Osteocyte (in vitro differentiated cells): ENCODE measurements around the gene SERP2. TPM values are rescaled to one million over a fixed set of nuclear protein-coding genes. Genes with fewer than 3 reads are reported as not detected.

ENCODE experiments used
- DNase-seq: peaks from one replicate; pipeline ENCODE4 v3.0.0; 2021; ENCODE audit warnings: mixed read lengths; ENCODE audit not compliant: unreplicated experiment; ENCODE audit errors: extremely low spot score
- H3K27ac Mint-ChIP-seq: one replicate; pipeline ENCODE4 v1.8.0; 2021; ENCODE audit warnings: mild to moderate bottlenecking, mixed read lengths; ENCODE audit not compliant: unreplicated experiment
- H3K27me3 Mint-ChIP-seq: one replicate; pipeline ENCODE4 v1.8.0; 2021; ENCODE audit warnings: mixed read lengths; ENCODE audit not compliant: unreplicated experiment
- H3K36me3 Mint-ChIP-seq: one replicate; pipeline ENCODE4 v1.8.0; 2021; ENCODE audit warnings: mixed read lengths; ENCODE audit not compliant: unreplicated experiment
- H3K4me1 Mint-ChIP-seq: one replicate; pipeline ENCODE4 v1.8.0; 2021; ENCODE audit warnings: mixed read lengths; ENCODE audit not compliant: unreplicated experiment
- H3K4me3 Mint-ChIP-seq: one replicate; pipeline ENCODE4 v1.8.0; 2021; ENCODE audit warnings: mild to moderate bottlenecking, moderate library complexity, mixed read lengths; ENCODE audit not compliant: unreplicated experiment
- H3K9me3 Mint-ChIP-seq: one replicate; pipeline ENCODE4 v1.8.0; 2021; ENCODE audit warnings: mixed read lengths; ENCODE audit not compliant: unreplicated experiment
- CTCF ChIP-seq: fragments of 200-600 bp; sonication (generic); IDR thresholded peaks from 2 replicates; pipeline ENCODE4 v1.5.0; 2021; ENCODE audit warnings: antibody characterized with exemption, mild to moderate bottlenecking, moderate library complexity
- total RNA-seq: library from RNA; stranded (reverse); gene quantifications from 2 replicates; pipeline ENCODE4 v1.2.1, GENCODE V29; 2021

The SERP2 gene
- total RNA-seq, 1 donor from 2014 or later, result 8.4 TPM

GRCh38 chr13:44380404-44381165 is 7.0 kb downstream of the SERP2 start:
- no peak for DNase-seq
- Mint-ChIP-seq H3K4me3 (no peak overlapping the region), H3K27ac (no peak overlapping the region), H3K27me3 (no peaks in the 10 kb centered on the region), H3K9me3 (no peaks in the 10 kb centered on the region), H3K4me1 (peaks cover 7% of the 10 kb centered on the region), H3K36me3 (peaks cover 17% of the 10 kb centered on the region)
- no peak for TF ChIP-seq CTCF

GRCh38 chr13:44382635-44383145 is 9.1 kb downstream of the SERP2 start:
- H3K4me3 Mint-ChIP-seq, result no peak overlapping the region
- H3K27me3 Mint-ChIP-seq, result no peaks in the 10 kb centered on the region
- H3K4me1 Mint-ChIP-seq, result peaks cover 7% of the 10 kb centered on the region
- no peak overlapping the region for H3K27ac Mint-ChIP-seq
- no peaks in the 10 kb centered on the region for H3K9me3 Mint-ChIP-seq
- TF ChIP-seq CTCF, result no peak
- H3K36me3 Mint-ChIP-seq, result peaks cover 17% of the 10 kb centered on the region
- no peak for DNase-seq

GRCh38 chr13:44383945-44384344 is 10.3 kb downstream of the SERP2 start:
- H3K4me3 Mint-ChIP-seq, result no peak overlapping the region
- peaks cover 7% of the 10 kb centered on the region for H3K4me1 Mint-ChIP-seq
- H3K27me3 Mint-ChIP-seq, result no peaks in the 10 kb centered on the region
- TF ChIP-seq CTCF, result no peak
- H3K27ac Mint-ChIP-seq, result no peak overlapping the region
- peaks cover 17% of the 10 kb centered on the region for H3K36me3 Mint-ChIP-seq
- H3K9me3 Mint-ChIP-seq, result no peaks in the 10 kb centered on the region
- DNase-seq, result no peak

GRCh38 chr13:44384778-44385177 is 11.2 kb downstream of the SERP2 start:
- H3K4me3 Mint-ChIP-seq, result no peak overlapping the region
- no peaks in the 10 kb centered on the region for H3K27me3 Mint-ChIP-seq
- no peaks in the 10 kb centered on the region for H3K9me3 Mint-ChIP-seq
- peaks cover 17% of the 10 kb centered on the region for H3K36me3 Mint-ChIP-seq
- no peak for DNase-seq
- no peak overlapping the region for H3K27ac Mint-ChIP-seq
- H3K4me1 Mint-ChIP-seq, result peaks cover 8% of the 10 kb centered on the region
- TF ChIP-seq CTCF, result no peak

GRCh38 chr13:44385401-44385800 is 11.8 kb downstream of the SERP2 start:
- TF ChIP-seq CTCF, result no peak
- Mint-ChIP-seq H3K27me3 (no peaks in the 10 kb centered on the region), H3K36me3 (peaks cover 15% of the 10 kb centered on the region), H3K4me3 (no peak overlapping the region), H3K9me3 (no peaks in the 10 kb centered on the region), H3K27ac (no peak overlapping the region), H3K4me1 (peaks cover 5% of the 10 kb centered on the region)
- DNase-seq, result no peak
